ENCODE data around the gene ANO9. TPM values are rescaled to one million over a fixed set of nuclear protein-coding genes. Genes with fewer than 3 reads are reported as not detected.
A peak's percentile ranks its signal among the peaks of the same experiment; 100 is the strongest.

The ANO9 gene
- total and polyA plus RNA-seq, 10 donors: 10.2 to 53.8 (median 26.3) TPM

DNA sequence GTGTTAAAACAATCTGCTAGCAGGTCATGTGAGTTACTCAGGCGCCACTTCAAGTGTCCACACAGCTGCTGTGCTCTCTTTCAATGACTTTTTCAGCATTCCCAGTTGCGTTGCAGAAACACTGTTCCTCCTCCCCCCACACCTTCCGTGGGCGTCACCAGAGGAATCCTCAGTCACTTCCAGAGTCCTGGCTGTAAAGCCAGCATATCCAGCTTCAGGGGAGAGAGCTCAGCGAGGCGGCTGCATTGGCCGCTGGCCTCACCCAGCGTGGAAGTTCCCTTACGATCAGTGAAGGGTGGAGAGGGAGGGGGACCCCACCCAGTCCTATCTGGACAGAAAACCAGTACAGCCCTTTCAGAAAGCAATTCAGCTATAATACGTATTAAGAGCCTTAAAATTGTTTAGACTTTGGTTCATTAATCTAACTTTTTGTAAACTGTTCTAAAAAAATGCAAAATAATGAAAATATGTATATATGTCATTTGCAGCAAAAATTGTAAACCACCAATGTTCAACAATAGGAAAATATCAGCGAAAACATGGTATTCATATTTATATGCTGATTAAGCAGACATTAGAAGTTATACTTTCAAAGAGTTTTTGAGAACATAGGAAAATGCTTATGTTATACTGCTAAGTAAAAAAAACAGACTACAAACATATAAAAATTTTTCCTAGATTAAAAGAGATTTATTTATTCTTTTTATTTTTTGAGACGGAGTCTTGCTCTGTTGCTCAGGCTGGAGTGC is 2.8 kb upstream of the ANO9 start:
- no peak overlapping the region for H3K4me3 ChIP-seq
- TF ChIP-seq, protein P1, sequence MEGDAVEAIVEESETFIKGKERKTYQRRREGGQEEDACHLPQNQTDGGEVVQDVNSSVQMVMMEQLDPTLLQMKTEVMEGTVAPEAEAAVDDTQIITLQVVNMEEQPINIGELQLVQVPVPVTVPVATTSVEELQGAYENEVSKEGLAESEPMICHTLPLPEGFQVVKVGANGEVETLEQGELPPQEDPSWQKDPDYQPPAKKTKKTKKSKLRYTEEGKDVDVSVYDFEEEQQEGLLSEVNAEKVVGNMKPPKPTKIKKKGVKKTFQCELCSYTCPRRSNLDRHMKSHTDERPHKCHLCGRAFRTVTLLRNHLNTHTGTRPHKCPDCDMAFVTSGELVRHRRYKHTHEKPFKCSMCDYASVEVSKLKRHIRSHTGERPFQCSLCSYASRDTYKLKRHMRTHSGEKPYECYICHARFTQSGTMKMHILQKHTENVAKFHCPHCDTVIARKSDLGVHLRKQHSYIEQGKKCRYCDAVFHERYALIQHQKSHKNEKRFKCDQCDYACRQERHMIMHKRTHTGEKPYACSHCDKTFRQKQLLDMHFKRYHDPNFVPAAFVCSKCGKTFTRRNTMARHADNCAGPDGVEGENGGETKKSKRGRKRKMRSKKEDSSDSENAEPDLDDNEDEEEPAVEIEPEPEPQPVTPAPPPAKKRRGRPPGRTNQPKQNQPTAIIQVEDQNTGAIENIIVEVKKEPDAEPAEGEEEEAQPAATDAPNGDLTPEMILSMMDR (IDR thresholded peaks at IDR 0.05 in 8 of 11, conservative IDR thresholded peaks at IDR 0.05 in 3 of 11): no peak
- TF ChIP-seq POLR2A (IDR thresholded peaks at IDR 0.05): no peak
- TF ChIP-seq POLR2AphosphoS5 (IDR thresholded peaks at IDR 0.05): peak in 1 of 3 donors; percentile 27
- no peak for DNase-seq
- peaks cover 0 to 26% (median 14%) of the 10 kb centered on the region in 7 donors for H3K27me3 ChIP-seq (replicated peaks in 1 of 7)
- WGBS, 5 donors: 42 to 72% (median 54%) methylated on average over 12 of the region's 12 CpGs
- peaks cover 15 to 60% (median 34%) of the 10 kb centered on the region in 6 donors for H3K4me1 ChIP-seq
- H3K36me3 ChIP-seq: no peaks in the 10 kb centered on the region
- intact Hi-C loops (cut with DNase I; ENCODE audit: low total_unique reads): no loop called here
- no peaks in the 10 kb centered on the region for H3K9me3 ChIP-seq
- H3K27ac ChIP-seq: peak overlapping the region in 3 of 8 donors; percentile 10 to 17 (median 17)

DNA sequence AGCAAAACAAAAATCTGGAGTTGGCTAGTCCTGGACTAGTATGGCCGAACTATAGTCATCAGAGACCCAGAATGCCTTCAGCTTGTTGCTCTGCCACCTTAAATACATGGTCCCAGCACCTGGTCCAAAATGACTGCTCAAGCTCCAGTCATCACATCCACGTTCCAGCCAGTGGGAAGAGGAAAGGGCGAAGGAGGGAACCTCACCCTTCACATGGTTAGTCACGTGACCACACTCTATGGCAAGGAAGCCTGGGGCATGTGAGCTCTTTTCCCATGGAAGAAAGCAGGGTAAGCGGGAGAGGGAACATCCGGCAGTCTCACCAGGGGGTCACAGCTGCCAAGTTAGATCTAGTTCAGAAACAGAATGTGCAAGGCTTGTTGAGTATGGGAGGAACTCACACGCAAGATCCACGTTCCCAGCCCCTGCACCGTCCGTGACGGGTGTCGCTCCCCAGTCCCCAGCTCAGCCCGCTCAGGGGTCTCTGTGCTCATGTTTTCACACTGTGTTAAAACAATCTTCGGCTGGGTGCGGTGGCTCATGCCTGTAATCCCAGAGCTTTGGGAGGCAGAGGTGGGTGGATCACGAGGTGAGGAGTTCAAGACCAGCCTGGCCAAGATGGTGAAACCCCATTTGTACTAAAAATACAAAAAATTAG is 1.9 kb upstream of the ANO9 start:
- Histone ChIP-seq H3K4me1 (peaks cover 6 to 51% (median 25%) of the 10 kb centered on the region in 6 donors), H3K4me3 (no peak overlapping the region), H3K27me3 (replicated peaks in 1 of 7) (peaks cover 0 to 26% (median 14%) of the 10 kb centered on the region in 7 donors), H3K9me3 (no peaks in the 10 kb centered on the region), H3K36me3 (no peaks in the 10 kb centered on the region), H3K27ac (peak overlapping the region in 1 of 8 donors; percentile 10)
- DNase-seq: no peak
- intact Hi-C loops (cut with DNase I; ENCODE audit: low total_unique reads): no loop called here
- TF ChIP-seq, protein P1 (IDR thresholded peaks at IDR 0.05 in 8 of 11, conservative IDR thresholded peaks at IDR 0.05 in 3 of 11): no peak
- TF ChIP-seq POLR2A (IDR thresholded peaks at IDR 0.05) (no peak), POLR2AphosphoS5 (IDR thresholded peaks at IDR 0.05) (no peak)
- 71 to 87% (median 81%) methylated on average over 15 to 16 of the region's 16 CpGs for WGBS, 5 donors

GRCh38 chr11:442611-443081 is 835 bp upstream of the ANO9 start:
- no peak for DNase-seq
- intact Hi-C loops (cut with DNase I; ENCODE audit: low total_unique reads): no loop called here
- Histone ChIP-seq H3K4me1 (peaks cover 0 to 42% (median 17%) of the 10 kb centered on the region in 6 donors), H3K27ac (no peak overlapping the region), H3K9me3 (no peaks in the 10 kb centered on the region), H3K4me3 (no peak overlapping the region), H3K36me3 (no peaks in the 10 kb centered on the region), H3K27me3 (replicated peaks in 1 of 7) (peaks cover 0 to 30% (median 14%) of the 10 kb centered on the region in 7 donors)
- WGBS, 5 donors: 70 to 85% (median 81%) methylated on average over 7 to 16 of the region's 16 CpGs
- TF ChIP-seq POLR2AphosphoS5 (IDR thresholded peaks at IDR 0.05) (no peak), POLR2A (IDR thresholded peaks at IDR 0.05) (no peak)
- TF ChIP-seq, protein P1 (IDR thresholded peaks at IDR 0.05 in 8 of 11, conservative IDR thresholded peaks at IDR 0.05 in 3 of 11): no peak

GRCh38 chr11:441043-441417 is 781 bp downstream of the ANO9 start:
- Histone ChIP-seq H3K36me3 (no peaks in the 10 kb centered on the region), H3K4me3 (peak overlapping the region in 5 of 8 donors; percentile 32 to 73 (median 39)), H3K27me3 (replicated peaks in 1 of 7) (peaks cover 0 to 35% (median 15%) of the 10 kb centered on the region in 7 donors), H3K27ac (no peak overlapping the region), H3K9me3 (no peaks in the 10 kb centered on the region), H3K4me1 (peaks cover 0 to 40% (median 16%) of the 10 kb centered on the region in 6 donors)
- DNase-seq: no peak
- intact Hi-C loops (cut with DNase I; ENCODE audit: low total_unique reads): no loop called here
- no peak for TF ChIP-seq POLR2A (IDR thresholded peaks at IDR 0.05)
- TF ChIP-seq, protein P1 (IDR thresholded peaks at IDR 0.05 in 8 of 11, conservative IDR thresholded peaks at IDR 0.05 in 3 of 11): no peak
- TF ChIP-seq POLR2AphosphoS5 (IDR thresholded peaks at IDR 0.05): no peak
- 70 to 94% (median 79%) methylated on average over 4 to 13 of the region's 13 CpGs for WGBS, 5 donors

All from spleen (tissue), 11 donors.